Activated CD4-positive, alpha-beta T cell treated with anti-CD3 and anti-CD28 coated beads, Interleukin-2, Interleukin-4, amounts not matched to agents 100 ng/mL and 50 ng/mL, durations not matched to agents 16 hours and 8 hours (primary cell): ENCODE measurements around the gene RNF217.

Source experiments
- DNase-seq: peaks from one replicate; pipeline ENCODE4 v3.0.0-alpha.2; 2020; ENCODE audit warnings: low spot score

The RNF217 gene

GRCh38 chr6:125136378-125136777 lies 174.1 kb downstream of the RNF217 start:
- no peak for DNase-seq

GRCh38 chr6:125138083-125138482 lies 175.8 kb downstream of the RNF217 start:
- no peak for DNase-seq

GRCh38 chr6:125140808-125141207 lies 178.6 kb downstream of the RNF217 start:
- no peak for DNase-seq
